A172 (cell line): ENCODE results near the gene TANC2. TPM values are rescaled to one million over a fixed set of nuclear protein-coding genes. Genes with fewer than 3 reads are reported as not detected.
A peak's percentile ranks its signal among the peaks of the same experiment; 100 is the strongest.

ENCODE experiments used
- DNase-seq: peaks from one replicate; pipeline ENCODE4 v3.0.0-alpha.2; 2015; ENCODE audit warnings: low spot score
- total RNA-seq: library from RNA; depleted of rRNA; stranded (reverse); fragments of >200 nt; shearing (Covaris generic); gene quantifications from 2 replicates; pipeline ENCODE4 v1.2.3, GENCODE V29; 2014; rRNA removed

TANC2 gene
- total RNA-seq: 4.9 and 26.0 TPM in 2 replicates

DNA sequence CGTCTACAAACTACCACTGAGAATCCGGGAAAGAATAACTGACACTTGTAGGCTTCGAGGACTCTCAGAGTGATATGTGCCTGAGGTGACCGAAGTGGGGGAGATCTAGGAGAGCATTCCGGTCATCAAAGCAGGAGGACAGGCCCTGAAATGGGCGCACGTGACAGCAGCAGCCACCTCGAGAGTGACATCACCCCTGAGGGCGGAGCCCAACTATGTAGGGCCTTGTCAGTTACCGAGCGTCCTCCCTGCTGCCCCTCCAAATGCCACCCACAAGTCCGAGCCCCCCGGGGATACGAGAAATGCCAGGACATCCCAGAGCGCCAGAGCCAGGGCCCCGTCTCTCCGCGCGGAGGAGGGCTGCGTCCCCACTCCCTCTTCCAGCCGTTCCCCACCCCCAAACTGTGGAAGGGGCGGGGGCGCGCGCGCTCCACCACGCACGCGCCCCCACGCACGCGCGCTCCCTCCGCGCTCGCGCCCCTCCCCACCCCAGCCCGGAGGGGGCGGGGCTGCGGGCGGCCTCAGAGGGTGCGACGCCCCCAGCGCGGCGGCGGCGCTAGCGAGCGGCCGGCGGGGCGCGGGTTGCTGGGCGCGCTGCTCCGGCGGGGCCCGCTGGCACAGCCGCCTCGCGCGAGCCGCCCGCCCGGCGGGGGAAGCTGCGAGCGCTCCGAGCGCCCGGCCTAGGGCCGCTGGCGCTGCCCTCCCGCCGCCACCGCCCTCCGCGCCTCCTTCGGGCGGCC is at the start of gene TANC2:
Gene TANC2, plus strand, starts transcription at position 550 of the 740 bp plus-strand sequence. CDS start 43,325 bp downstream, outside the sequence.
- DNase-seq: peak; percentile 77

DNA sequence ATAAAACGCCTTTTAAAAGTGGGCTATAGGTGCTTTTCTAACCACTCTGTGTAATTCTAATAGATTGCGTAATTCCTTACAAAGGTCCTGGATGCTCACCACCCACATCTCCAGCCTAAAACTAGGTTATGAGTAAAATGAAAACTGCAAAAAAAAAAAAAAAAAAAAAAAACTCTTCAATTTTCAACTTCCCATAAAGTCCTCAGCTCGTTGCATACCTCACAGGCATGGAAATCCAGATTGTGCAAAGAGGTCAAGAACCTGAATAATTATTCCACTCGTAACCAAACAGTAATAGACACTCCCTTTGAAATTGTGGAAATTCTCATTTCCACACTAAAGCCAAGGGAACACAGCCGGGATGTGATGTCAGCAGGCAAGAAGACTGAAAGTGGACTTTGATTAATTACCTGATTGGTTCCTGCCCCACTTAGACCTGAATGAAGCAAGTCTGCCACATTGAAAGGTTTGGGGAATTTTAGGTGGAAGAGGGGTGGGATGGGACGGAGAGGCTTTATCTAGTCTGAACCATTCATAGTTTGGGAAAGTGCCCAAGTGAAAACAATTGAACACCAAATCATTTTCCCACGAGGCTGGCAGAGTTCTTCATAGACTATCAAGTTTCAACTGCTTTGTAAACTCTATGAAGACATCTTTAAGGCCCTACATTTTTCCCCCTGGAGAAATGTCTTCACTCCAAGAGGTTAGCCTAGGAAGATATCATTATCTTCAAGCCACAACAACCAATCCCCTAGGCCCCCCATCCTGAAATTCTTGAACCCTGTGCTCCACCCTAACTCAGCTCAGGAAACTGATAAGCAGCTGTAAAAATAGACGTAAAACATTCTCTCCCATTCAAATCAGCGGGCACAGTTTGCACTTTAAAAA is 49.1 kb upstream of the TANC2 start:
- no peak for DNase-seq

DNA sequence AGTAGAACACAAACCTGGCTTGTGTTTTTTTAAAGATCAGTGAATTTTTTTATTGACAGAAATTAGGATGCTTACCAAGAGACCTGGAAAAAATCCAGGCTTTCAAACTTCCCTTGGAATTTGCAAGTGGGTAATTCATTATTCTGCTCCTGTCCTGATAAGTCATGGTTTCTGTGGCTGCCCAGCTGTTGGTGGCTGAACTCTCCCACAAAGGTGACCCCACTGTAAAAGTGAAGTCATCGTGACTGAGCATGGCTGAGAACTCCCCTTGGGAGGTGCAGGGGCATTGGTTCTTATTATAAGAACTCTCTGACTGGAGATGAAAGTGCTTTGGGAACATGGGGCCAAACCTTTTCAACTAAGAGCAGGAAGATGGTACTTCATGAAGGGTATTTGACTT is 46.6 kb upstream of the TANC2 start:
- peak; percentile 81 for DNase-seq

DNA sequence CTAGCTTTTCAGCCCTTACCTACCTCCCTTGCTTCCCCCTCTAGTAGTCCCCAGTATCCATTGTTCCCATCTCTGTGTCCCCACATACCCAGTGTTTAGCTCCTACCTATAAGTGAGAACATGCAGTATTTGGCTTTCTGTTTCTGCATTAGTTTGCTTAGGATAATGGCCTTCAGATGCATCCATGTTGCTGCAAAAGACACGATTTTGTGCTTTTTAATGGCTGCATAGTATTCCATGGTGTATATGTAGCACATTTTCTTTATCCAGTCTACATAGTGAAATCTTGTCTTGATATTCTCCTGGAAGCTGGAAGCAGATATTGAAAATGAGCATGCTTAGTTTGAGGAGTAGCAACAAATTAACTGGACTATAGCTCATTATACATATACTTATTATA is 45.7 kb upstream of the TANC2 start:
- DNase-seq: no peak

DNA sequence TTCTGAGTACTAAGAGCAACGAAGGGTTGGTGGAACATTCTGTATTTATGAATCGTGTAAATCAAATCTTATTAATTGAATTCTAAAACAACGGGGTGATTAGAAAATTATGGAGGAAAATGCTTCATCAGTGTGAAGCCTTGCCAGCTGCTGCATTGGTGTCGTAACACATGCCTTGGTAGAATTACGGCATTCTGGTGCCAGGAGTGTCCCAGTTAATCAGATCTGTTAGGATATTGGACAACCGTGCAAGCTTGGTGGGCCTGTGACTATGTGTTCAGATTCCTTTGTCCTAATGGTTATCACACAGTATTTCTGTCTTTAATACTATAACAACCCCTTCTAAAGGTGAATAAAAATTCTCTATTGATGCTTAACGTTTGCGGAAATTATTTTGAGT is 44.2 kb upstream of the TANC2 start:
- no peak for DNase-seq

GRCh38 chr17:62923258-62924150 is 42.5 kb upstream of the TANC2 start:
- no peak for DNase-seq

- no peak for DNase-seq
Measured at GRCh38 chr17:62925267-62925836, 40.7 kb upstream of the TANC2 start.

DNA sequence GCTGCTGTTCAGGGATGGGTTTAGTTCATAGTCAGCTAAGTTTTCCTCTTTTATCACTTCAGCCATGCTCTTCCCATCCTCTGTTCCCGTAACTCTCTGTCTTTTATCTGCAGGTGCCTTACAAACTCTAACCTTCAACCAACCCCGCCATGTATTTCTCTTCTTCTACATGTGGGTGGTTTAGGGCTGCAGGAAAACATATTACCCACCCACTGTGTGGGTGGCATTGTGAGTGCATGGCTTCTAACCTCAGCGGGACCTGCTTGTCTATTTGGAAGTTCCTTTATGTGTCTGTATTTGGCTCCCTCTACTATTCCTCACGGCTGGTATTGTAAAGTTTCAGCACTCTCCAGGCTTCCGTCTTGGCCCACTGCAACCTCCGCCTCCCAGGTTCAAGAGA is 39.0 kb upstream of the TANC2 start:
- no peak for DNase-seq

DNA sequence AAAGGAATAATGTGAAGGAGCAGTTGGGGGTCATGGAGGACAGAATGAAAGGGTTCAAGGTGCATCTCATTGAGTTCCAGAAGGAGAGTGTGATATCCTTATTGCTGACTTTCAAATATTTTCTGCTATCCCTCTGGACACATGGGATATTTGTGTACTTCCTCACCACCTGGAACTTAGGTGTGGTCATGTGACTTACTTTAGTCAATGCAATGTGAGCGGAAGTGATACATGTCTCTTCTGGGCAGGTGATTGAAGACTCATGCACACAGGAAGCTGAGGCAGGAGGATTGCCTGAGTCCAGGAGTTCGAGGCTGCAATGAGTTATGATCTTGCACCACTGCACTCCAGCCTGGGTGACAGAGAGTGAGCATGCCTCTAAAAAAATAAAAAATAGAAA is 36.7 kb upstream of the TANC2 start:
- DNase-seq: no peak

DNA sequence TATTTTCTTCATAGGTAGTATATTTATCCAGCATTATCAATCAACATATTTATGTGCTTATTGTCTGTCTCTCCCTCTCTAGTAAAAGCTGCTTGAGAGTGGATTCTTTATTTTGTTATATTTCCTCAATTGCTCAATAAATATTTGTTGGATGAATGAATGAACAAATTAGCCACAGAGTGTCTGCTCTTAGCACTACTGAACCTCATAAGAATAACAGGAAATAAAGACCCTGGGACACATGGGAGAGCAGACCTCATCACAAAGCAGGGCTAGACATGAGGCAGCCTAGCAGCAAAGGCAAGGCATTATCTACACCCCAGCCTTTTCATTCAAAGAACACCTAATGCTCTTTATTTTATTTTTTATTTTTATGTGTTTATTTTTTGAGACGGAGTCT is 34.9 kb upstream of the TANC2 start:
- no peak for DNase-seq

DNA sequence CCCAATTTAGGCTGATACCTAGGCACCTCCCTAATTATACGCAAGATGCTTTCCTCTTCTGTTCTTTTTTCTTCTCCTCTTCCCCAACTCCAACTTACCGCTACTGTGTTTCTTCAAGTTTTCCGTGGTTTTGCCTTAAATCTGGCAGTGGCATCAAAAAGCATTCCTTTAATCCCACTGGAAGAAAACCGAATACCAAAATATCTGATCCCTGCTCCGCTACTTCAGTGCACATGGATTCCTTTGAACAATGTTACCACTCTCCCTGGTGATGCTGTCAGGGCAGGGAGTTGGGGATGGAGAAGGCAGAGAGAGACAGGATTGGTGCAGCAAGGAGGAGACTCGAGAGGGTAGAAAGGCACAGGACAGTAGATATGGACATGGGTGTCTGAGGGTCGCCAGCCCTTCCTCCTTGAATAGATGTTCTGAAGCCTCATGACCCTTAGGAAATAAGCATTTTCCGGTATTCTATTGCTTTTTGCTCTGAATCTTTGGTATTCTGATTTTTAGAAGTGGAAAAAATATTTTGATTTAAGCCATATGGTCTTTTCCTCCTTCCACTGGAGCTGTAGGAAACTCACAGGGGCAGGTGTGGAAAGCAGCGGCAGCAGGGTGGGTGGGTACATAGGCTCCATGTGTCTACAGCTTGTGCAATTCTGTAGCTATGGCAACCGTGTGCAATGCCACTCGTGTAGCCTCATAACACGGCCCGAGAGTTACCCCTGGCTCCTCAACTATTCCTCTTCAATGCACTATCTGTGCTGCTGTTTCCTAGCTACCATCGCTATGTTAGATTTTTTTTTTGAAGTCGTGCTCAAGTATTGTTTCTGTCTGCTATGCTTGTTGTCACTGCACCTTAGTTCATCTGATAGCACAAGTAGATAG is 32.3 kb upstream of the TANC2 start:
- DNase-seq: no peak

DNA sequence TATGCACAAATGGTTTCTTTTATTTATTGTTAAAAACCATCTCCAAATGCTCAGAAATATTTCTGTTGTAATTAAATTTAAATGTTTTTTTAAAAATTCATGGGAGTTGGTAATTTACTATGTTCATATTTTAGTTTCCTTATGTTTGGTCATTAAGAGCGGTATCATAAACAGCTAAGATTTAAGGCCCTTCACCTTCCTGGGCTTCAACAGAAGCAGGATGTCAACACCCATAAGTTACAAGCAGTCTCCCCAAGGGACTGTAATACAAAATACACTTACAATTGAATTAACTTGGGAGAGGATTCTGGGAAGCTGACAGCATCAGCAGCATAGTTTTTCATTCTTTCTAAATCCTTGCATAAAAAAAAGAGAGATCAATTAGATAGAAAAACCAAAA is 30.9 kb upstream of the TANC2 start:
- no peak for DNase-seq

- DNase-seq: no peak
Measured at GRCh38 chr17:62935523-62935922, 30.5 kb upstream of the TANC2 start.

GRCh38 chr17:62937606-62938005 is 28.4 kb upstream of the TANC2 start:
- no peak for DNase-seq

- no peak for DNase-seq
Measured at GRCh38 chr17:62941358-62941991, 24.6 kb upstream of the TANC2 start.

- DNase-seq: no peak
Measured at GRCh38 chr17:62948370-62948769, 17.7 kb upstream of the TANC2 start.

- no peak for DNase-seq
Measured at GRCh38 chr17:62949036-62949435, 17.0 kb upstream of the TANC2 start.

DNA sequence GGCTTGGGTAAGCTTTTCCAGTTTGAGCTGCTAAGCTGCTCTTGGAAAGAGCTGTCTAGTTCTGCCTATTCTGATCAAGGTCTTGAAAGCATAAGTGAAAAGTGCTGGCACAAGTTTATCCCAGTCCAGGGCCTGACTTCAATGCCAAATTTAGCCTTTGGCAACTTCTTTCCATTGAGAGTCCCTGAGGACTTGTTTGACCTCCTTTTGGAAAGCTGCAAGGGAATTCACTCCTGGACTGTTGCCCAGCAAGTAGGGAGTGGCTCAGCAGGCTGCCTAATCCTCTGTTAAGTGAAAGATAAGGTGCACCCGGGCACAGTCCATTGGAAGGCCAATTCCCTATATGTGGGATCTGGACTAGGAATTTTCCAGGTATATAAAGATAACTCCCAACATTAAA is 16.0 kb upstream of the TANC2 start:
- DNase-seq: peak; percentile 80

GRCh38 chr17:62955841-62956352 is 10.1 kb upstream of the TANC2 start:
- DNase-seq: no peak

DNA sequence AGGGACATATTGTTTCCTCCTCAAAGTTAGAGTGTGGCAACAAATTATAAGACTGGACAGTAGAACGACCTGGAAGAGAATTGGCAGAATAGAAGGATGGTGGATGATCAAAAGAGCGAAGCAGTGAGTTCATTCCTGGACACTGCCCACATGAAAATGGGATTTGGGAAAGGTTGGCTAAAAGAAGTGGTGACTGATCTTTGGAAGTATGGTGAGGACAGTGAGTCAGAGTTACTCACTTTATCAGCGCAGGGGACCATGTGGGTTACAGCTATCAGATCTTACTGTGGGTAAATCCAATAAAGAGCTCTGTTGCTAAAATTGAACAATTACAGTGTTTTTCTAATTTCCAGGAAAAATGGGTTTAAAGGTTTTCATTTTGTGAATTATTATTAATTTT is 2.7 kb upstream of the TANC2 start:
- peak; percentile 88 for DNase-seq
